Measurements from ENCODE around the gene HSH2D. TPM values are rescaled to one million over a fixed set of nuclear protein-coding genes. Genes with fewer than 3 reads are reported as not detected.
A peak's percentile ranks its signal among the peaks of the same experiment; 100 is the strongest.

The HSH2D gene
- total and polyA plus RNA-seq, 9 of the 15 experiments (the other 6 are each of a cell fraction or from before 2014, with no cell fraction given), result 0.03 to 1.1 (median 0.35) TPM; not detected in 1

DNA sequence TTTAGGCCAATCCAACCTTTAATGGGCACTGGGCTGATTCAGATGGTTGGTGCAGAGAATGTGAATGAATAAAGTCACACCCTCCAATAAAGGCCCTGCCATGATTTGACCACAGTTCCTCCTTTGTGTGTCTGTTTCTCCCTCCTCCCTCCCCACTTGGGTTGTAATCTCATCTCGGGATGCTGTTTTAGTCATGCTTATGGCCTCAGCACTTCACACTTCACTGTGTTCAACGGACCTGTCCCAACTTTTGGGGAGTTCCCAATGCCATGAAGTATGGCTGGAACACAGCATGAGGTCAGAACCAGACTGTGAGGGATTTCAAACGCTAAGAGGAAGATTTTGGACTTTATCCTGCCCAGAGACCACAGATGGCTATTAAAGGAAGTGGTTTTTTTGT is 37.4 kb upstream of the HSH2D start:
- CTCF ChIA-PET (ENCODE audit: low intra/inter-chr PET ratio), result no interaction called here
- Histone ChIP-seq H3K27me3 (ENCODE audit: control insufficient read depth in 2 of 2, insufficient read depth in 2 of 2, low read length in 2 of 2) (no peaks in the 10 kb centered on the region), H3K79me2 (ENCODE audit: control insufficient read depth, insufficient read depth, low read length) (no peaks in the 10 kb centered on the region), H3K4me1 (replicated peaks in 1 of 2; ENCODE audit: control insufficient read depth in 2 of 2, insufficient read depth in 2 of 2, low read length in 2 of 2) (peaks cover 8 to 9% of the 10 kb centered on the region in 2 experiments; a peak in 4 of 5 replicates), H2AFZ (ENCODE audit: low read depth, low read length) (no peak overlapping the region), H3K9me3 (replicated peaks; ENCODE audit: control insufficient read depth, insufficient read depth, low read depth, low read length) (no peaks in the 10 kb centered on the region), H4K20me1 (replicated peaks; ENCODE audit: control insufficient read depth, insufficient read depth, low read length) (no peaks in the 10 kb centered on the region), H3K27ac (ENCODE audit: extremely low read depth, low read depth, low read length) (no peak overlapping the region), H3K9me1 (ENCODE audit: control insufficient read depth, insufficient read depth, low read length) (no peaks in the 10 kb centered on the region), H3K4me2 (ENCODE audit: insufficient read depth, low read length) (no peak overlapping the region), H3K36me3 (ENCODE audit: control insufficient read depth, insufficient read depth, low read length) (peaks cover 17% of the 10 kb centered on the region; the same call in 1 of the 3 replicates), H3K9ac (ENCODE audit: insufficient read depth in 1 of 2, low read depth in 2 of 2, low read length in 2 of 2) (no peak overlapping the region), H3K4me3 (no peak overlapping the region)
- BruUV-seq (replicated peaks), result no TSS peak
- WGBS (ENCODE audit: insufficient coverage, low coverage, missing lambda C conversion rate), result 10% methylated on average over 3 of the region's 3 CpGs
- FAIRE-seq, result peak; percentile 48
- ATAC-seq, result peak; percentile 65; the same call in 2 of the 3 replicates
- intact Hi-C loops (cut with micrococcal nuclease) (no loop called here), in situ Hi-C loops (cut with MboI) (no loop called here)
- POLR2A ChIA-PET, result interaction anchor here (1.0 kb wide), 1 partner anchor 17 kb away, joined by 3 read pairs; no protein-coding TSS in a partner anchor
- DNase-seq (ENCODE audit: extremely low read depth in 1 of 4, low spot score in 3 of 4), result peak in 2 of 4 experiments; percentile 26 to 28
- TF ChIP-seq CBX5 (IDR thresholded peaks at IDR 0.05; ENCODE audit: borderline replicate concordance, low read depth) (no peak), SOX6 (IDR thresholded peaks at IDR 0.05) (0 out of 2 replicates have a peak, but pooled peaks have one; percentile 9), NCOA4 (IDR thresholded peaks at IDR 0.05; ENCODE audit: partially characterized antibody) (no peak), MAFF (IDR thresholded peaks at IDR 0.05; ENCODE audit: low read length) (no peak), SPI1 (IDR thresholded peaks at IDR 0.05; ENCODE audit: borderline replicate concordance, low read depth, low read length) (peak; percentile 46; the same call in 1 of the 2 replicates)
- TF ChIP-seq, protein P1, sequence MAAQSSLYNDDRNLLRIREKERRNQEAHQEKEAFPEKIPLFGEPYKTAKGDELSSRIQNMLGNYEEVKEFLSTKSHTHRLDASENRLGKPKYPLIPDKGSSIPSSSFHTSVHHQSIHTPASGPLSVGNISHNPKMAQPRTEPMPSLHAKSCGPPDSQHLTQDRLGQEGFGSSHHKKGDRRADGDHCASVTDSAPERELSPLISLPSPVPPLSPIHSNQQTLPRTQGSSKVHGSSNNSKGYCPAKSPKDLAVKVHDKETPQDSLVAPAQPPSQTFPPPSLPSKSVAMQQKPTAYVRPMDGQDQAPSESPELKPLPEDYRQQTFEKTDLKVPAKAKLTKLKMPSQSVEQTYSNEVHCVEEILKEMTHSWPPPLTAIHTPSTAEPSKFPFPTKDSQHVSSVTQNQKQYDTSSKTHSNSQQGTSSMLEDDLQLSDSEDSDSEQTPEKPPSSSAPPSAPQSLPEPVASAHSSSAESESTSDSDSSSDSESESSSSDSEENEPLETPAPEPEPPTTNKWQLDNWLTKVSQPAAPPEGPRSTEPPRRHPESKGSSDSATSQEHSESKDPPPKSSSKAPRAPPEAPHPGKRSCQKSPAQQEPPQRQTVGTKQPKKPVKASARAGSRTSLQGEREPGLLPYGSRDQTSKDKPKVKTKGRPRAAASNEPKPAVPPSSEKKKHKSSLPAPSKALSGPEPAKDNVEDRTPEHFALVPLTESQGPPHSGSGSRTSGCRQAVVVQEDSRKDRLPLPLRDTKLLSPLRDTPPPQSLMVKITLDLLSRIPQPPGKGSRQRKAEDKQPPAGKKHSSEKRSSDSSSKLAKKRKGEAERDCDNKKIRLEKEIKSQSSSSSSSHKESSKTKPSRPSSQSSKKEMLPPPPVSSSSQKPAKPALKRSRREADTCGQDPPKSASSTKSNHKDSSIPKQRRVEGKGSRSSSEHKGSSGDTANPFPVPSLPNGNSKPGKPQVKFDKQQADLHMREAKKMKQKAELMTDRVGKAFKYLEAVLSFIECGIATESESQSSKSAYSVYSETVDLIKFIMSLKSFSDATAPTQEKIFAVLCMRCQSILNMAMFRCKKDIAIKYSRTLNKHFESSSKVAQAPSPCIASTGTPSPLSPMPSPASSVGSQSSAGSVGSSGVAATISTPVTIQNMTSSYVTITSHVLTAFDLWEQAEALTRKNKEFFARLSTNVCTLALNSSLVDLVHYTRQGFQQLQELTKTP (IDR thresholded peaks at IDR 0.05; ENCODE audit: low read depth in 1 of 2, partially characterized antibody in 2 of 2), result no peak
- TF ChIP-seq, protein P2, sequence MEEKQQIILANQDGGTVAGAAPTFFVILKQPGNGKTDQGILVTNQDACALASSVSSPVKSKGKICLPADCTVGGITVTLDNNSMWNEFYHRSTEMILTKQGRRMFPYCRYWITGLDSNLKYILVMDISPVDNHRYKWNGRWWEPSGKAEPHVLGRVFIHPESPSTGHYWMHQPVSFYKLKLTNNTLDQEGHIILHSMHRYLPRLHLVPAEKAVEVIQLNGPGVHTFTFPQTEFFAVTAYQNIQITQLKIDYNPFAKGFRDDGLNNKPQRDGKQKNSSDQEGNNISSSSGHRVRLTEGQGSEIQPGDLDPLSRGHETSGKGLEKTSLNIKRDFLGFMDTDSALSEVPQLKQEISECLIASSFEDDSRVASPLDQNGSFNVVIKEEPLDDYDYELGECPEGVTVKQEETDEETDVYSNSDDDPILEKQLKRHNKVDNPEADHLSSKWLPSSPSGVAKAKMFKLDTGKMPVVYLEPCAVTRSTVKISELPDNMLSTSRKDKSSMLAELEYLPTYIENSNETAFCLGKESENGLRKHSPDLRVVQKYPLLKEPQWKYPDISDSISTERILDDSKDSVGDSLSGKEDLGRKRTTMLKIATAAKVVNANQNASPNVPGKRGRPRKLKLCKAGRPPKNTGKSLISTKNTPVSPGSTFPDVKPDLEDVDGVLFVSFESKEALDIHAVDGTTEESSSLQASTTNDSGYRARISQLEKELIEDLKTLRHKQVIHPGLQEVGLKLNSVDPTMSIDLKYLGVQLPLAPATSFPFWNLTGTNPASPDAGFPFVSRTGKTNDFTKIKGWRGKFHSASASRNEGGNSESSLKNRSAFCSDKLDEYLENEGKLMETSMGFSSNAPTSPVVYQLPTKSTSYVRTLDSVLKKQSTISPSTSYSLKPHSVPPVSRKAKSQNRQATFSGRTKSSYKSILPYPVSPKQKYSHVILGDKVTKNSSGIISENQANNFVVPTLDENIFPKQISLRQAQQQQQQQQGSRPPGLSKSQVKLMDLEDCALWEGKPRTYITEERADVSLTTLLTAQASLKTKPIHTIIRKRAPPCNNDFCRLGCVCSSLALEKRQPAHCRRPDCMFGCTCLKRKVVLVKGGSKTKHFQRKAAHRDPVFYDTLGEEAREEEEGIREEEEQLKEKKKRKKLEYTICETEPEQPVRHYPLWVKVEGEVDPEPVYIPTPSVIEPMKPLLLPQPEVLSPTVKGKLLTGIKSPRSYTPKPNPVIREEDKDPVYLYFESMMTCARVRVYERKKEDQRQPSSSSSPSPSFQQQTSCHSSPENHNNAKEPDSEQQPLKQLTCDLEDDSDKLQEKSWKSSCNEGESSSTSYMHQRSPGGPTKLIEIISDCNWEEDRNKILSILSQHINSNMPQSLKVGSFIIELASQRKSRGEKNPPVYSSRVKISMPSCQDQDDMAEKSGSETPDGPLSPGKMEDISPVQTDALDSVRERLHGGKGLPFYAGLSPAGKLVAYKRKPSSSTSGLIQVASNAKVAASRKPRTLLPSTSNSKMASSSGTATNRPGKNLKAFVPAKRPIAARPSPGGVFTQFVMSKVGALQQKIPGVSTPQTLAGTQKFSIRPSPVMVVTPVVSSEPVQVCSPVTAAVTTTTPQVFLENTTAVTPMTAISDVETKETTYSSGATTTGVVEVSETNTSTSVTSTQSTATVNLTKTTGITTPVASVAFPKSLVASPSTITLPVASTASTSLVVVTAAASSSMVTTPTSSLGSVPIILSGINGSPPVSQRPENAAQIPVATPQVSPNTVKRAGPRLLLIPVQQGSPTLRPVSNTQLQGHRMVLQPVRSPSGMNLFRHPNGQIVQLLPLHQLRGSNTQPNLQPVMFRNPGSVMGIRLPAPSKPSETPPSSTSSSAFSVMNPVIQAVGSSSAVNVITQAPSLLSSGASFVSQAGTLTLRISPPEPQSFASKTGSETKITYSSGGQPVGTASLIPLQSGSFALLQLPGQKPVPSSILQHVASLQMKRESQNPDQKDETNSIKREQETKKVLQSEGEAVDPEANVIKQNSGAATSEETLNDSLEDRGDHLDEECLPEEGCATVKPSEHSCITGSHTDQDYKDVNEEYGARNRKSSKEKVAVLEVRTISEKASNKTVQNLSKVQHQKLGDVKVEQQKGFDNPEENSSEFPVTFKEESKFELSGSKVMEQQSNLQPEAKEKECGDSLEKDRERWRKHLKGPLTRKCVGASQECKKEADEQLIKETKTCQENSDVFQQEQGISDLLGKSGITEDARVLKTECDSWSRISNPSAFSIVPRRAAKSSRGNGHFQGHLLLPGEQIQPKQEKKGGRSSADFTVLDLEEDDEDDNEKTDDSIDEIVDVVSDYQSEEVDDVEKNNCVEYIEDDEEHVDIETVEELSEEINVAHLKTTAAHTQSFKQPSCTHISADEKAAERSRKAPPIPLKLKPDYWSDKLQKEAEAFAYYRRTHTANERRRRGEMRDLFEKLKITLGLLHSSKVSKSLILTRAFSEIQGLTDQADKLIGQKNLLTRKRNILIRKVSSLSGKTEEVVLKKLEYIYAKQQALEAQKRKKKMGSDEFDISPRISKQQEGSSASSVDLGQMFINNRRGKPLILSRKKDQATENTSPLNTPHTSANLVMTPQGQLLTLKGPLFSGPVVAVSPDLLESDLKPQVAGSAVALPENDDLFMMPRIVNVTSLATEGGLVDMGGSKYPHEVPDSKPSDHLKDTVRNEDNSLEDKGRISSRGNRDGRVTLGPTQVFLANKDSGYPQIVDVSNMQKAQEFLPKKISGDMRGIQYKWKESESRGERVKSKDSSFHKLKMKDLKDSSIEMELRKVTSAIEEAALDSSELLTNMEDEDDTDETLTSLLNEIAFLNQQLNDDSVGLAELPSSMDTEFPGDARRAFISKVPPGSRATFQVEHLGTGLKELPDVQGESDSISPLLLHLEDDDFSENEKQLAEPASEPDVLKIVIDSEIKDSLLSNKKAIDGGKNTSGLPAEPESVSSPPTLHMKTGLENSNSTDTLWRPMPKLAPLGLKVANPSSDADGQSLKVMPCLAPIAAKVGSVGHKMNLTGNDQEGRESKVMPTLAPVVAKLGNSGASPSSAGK (IDR thresholded peaks at IDR 0.05), result peak; percentile 27; the same call in 1 of the 2 replicates

Data from K562 (cell line).